Measurements from ENCODE around the gene LRP8. TPM values are rescaled to one million over a fixed set of nuclear protein-coding genes. Genes with fewer than 3 reads are reported as not detected.

LRP8 gene
- total RNA-seq, 1 donor from 2014 or later, result 15.6 TPM

DNA sequence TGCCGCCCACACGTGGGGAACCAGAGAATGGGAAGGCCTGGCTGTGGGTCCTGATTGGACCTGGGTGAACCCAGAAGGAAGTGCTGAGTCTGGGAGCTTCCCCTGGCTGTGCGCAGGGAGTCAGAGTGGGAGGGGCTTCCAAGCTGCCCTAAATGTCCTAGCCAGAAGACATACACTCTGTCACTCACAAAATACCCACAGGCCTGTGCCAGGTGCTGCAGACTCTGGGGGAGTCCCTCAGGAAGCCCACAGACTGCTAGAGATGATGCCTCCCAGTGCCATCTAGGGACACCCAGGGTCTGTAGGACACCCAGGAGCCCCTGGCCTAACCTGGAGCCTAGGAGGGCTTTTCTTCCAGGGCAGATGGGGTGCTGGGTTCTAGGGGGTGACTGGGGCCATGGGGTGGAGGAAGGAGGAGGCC lies 33.7 kb upstream of the LRP8 start:
- peaks cover 11% of the 10 kb centered on the region for H3F3A ChIP-seq (ENCODE audit: low read depth)
- no peaks in the 10 kb centered on the region for H4K20me1 ChIP-seq (ENCODE audit: low read depth)
- no peak overlapping the region for H3K4me3 ChIP-seq
- H3K79me2 ChIP-seq (ENCODE audit: low read depth), result no peaks in the 10 kb centered on the region
- Mint-ChIP-seq H3K4me1 (peaks cover 16% of the 10 kb centered on the region), H3K27me3 (ENCODE audit: insufficient read depth, low read depth) (peaks cover 11% of the 10 kb centered on the region), H3K36me3 (no peaks in the 10 kb centered on the region), H3K9me3 (peaks cover 5% of the 10 kb centered on the region), H3K4me3 (no peak overlapping the region), H3K27ac (peak overlapping the region; percentile 43)
- no peak overlapping the region for H2AFZ ChIP-seq (replicated peaks)
- peaks cover 15% of the 10 kb centered on the region for H3K4me1 ChIP-seq
- no peak overlapping the region for H3K4me2 ChIP-seq
- no peaks in the 10 kb centered on the region for H3K27me3 ChIP-seq
- TF ChIP-seq EZH2 (IDR thresholded peaks at IDR 0.05), result no peak
- H3K9ac ChIP-seq, result no peak overlapping the region
- H3K27ac ChIP-seq, result no peak overlapping the region
- peaks cover 8% of the 10 kb centered on the region for H3K9me3 ChIP-seq (ENCODE audit: low read depth)
- no peak for DNase-seq (ENCODE audit: low spot score)
- H3K36me3 ChIP-seq, result no peaks in the 10 kb centered on the region

- Mint-ChIP-seq H3K9me3 (peaks cover 8% of the 10 kb centered on the region), H3K4me3 (no peak overlapping the region), H3K36me3 (no peaks in the 10 kb centered on the region), H3K27ac (no peak overlapping the region), H3K4me1 (peaks cover 16% of the 10 kb centered on the region), H3K27me3 (ENCODE audit: insufficient read depth, low read depth) (peaks cover 11% of the 10 kb centered on the region)
- Histone ChIP-seq H3K27ac (no peak overlapping the region), H3K9ac (no peak overlapping the region), H2AFZ (replicated peaks) (no peak overlapping the region), H3K4me3 (no peak overlapping the region), H3F3A (ENCODE audit: low read depth) (peaks cover 11% of the 10 kb centered on the region), H3K27me3 (no peaks in the 10 kb centered on the region), H3K9me3 (ENCODE audit: low read depth) (peaks cover 13% of the 10 kb centered on the region), H3K36me3 (no peaks in the 10 kb centered on the region), H3K4me2 (no peak overlapping the region), H3K4me1 (peaks cover 15% of the 10 kb centered on the region), H3K79me2 (ENCODE audit: low read depth) (no peaks in the 10 kb centered on the region), H4K20me1 (ENCODE audit: low read depth) (no peaks in the 10 kb centered on the region)
- TF ChIP-seq, protein P1, sequence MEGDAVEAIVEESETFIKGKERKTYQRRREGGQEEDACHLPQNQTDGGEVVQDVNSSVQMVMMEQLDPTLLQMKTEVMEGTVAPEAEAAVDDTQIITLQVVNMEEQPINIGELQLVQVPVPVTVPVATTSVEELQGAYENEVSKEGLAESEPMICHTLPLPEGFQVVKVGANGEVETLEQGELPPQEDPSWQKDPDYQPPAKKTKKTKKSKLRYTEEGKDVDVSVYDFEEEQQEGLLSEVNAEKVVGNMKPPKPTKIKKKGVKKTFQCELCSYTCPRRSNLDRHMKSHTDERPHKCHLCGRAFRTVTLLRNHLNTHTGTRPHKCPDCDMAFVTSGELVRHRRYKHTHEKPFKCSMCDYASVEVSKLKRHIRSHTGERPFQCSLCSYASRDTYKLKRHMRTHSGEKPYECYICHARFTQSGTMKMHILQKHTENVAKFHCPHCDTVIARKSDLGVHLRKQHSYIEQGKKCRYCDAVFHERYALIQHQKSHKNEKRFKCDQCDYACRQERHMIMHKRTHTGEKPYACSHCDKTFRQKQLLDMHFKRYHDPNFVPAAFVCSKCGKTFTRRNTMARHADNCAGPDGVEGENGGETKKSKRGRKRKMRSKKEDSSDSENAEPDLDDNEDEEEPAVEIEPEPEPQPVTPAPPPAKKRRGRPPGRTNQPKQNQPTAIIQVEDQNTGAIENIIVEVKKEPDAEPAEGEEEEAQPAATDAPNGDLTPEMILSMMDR (IDR thresholded peaks at IDR 0.05), result no peak
- TF ChIP-seq EZH2 (IDR thresholded peaks at IDR 0.05), result no peak
- TF ChIP-seq EZH2phosphoT487 (IDR thresholded peaks at IDR 0.05), result no peak
- DNase-seq (ENCODE audit: low spot score), result no peak
Measured at GRCh38 chr1:53359934-53360276, 32.0 kb upstream of the LRP8 start.

GRCh38 chr1:53359225-53359933 lies 31.5 kb upstream of the LRP8 start:
- no peak for DNase-seq (ENCODE audit: low spot score)
- Histone ChIP-seq H3K27me3 (no peaks in the 10 kb centered on the region), H3K4me1 (peaks cover 15% of the 10 kb centered on the region), H3K9me3 (ENCODE audit: low read depth) (peaks cover 13% of the 10 kb centered on the region), H3K79me2 (ENCODE audit: low read depth) (no peaks in the 10 kb centered on the region), H4K20me1 (ENCODE audit: low read depth) (no peaks in the 10 kb centered on the region), H3K36me3 (no peaks in the 10 kb centered on the region), H3K4me2 (no peak overlapping the region), H3F3A (ENCODE audit: low read depth) (peaks cover 11% of the 10 kb centered on the region), H2AFZ (replicated peaks) (no peak overlapping the region), H3K27ac (no peak overlapping the region), H3K9ac (no peak overlapping the region), H3K4me3 (no peak overlapping the region)
- peaks cover 11% of the 10 kb centered on the region for H3K27me3 Mint-ChIP-seq (ENCODE audit: insufficient read depth, low read depth)
- H3K4me1 Mint-ChIP-seq, result peaks cover 16% of the 10 kb centered on the region
- no peaks in the 10 kb centered on the region for H3K36me3 Mint-ChIP-seq
- H3K27ac Mint-ChIP-seq, result no peak overlapping the region
- H3K9me3 Mint-ChIP-seq, result peaks cover 8% of the 10 kb centered on the region
- no peak overlapping the region for H3K4me3 Mint-ChIP-seq
- TF ChIP-seq EZH2phosphoT487 (IDR thresholded peaks at IDR 0.05), result no peak
- TF ChIP-seq EZH2 (IDR thresholded peaks at IDR 0.05), result no peak
- TF ChIP-seq, protein P1 (IDR thresholded peaks at IDR 0.05), result no peak

- H3K27ac ChIP-seq, result no peak overlapping the region
- H3K36me3 ChIP-seq, result no peaks in the 10 kb centered on the region
- no peak for DNase-seq (ENCODE audit: low spot score)
- H3K79me2 ChIP-seq (ENCODE audit: low read depth), result no peaks in the 10 kb centered on the region
- H3K27me3 Mint-ChIP-seq (ENCODE audit: insufficient read depth, low read depth), result peaks cover 5% of the 10 kb centered on the region
- no peaks in the 10 kb centered on the region for H4K20me1 ChIP-seq (ENCODE audit: low read depth)
- no peak overlapping the region for H2AFZ ChIP-seq (replicated peaks)
- H3K36me3 Mint-ChIP-seq, result no peaks in the 10 kb centered on the region
- no peak for TF ChIP-seq EZH2 (IDR thresholded peaks at IDR 0.05)
- no peak for TF ChIP-seq EZH2phosphoT487 (IDR thresholded peaks at IDR 0.05)
- TF ChIP-seq, protein P1 (IDR thresholded peaks at IDR 0.05), result no peak
- peaks cover 3% of the 10 kb centered on the region for H3K4me1 ChIP-seq
- H3K9ac ChIP-seq, result no peak overlapping the region
- no peak overlapping the region for H3K4me3 ChIP-seq
- H3K4me2 ChIP-seq, result no peak overlapping the region
- H3K27ac Mint-ChIP-seq, result no peak overlapping the region
- H3K4me1 Mint-ChIP-seq, result peaks cover 6% of the 10 kb centered on the region
- H3F3A ChIP-seq (ENCODE audit: low read depth), result no peaks in the 10 kb centered on the region
- H3K9me3 ChIP-seq (ENCODE audit: low read depth), result peaks cover 13% of the 10 kb centered on the region
- no peak overlapping the region for H3K4me3 Mint-ChIP-seq
- H3K27me3 ChIP-seq, result no peaks in the 10 kb centered on the region
- H3K9me3 Mint-ChIP-seq, result peaks cover 8% of the 10 kb centered on the region
Measured at GRCh38 chr1:53356637-53357036, 28.8 kb upstream of the LRP8 start.
